Stimulated activated CD8-positive, alpha-beta memory T cell treated with anti-CD3 and anti-CD28 coated beads, Interleukin-4, amount 100 ng/mL, for 4 hours (primary cell): ENCODE data around the gene DMXL1.

Source experiments
- DNase-seq, 2 donors: peaks; one replicate each; pipeline ENCODE4 v3.0.0-alpha.2; 2020; ENCODE audit warnings: low read depth in 2 of 2, low spot score in 1 of 2

Gene DMXL1

GRCh38 chr5:119287547-119288111 lies 216.7 kb downstream of the DMXL1 start:
- DNase-seq = no peak

GRCh38 chr5:119288379-119289033 lies 217.6 kb downstream of the DMXL1 start:
- DNase-seq = no peak

GRCh38 chr5:119289438-119290044 lies 218.7 kb downstream of the DMXL1 start:
- DNase-seq = no peak

GRCh38 chr5:119290161-119290569 lies 219.3 kb downstream of the DMXL1 start:
- DNase-seq = no peak

- DNase-seq = no peak
These were observed 219.7 kb downstream of the DMXL1 start for GRCh38 chr5:119290607-119291006.

GRCh38 chr5:119291056-119291455 lies 220.2 kb downstream of the DMXL1 start:
- no peak for DNase-seq

GRCh38 chr5:119291877-119292276 lies 221.0 kb downstream of the DMXL1 start:
- no peak for DNase-seq

GRCh38 chr5:119292701-119293515 lies 222.0 kb downstream of the DMXL1 start:
- DNase-seq = no peak

GRCh38 chr5:119293516-119293829 lies 222.6 kb downstream of the DMXL1 start:
- DNase-seq = no peak
